Fibroblast of skin of left quadriceps (primary cell): Measurements from ENCODE around the gene CCDC3.
"Not testable (repeated sequence)": the region's sequence is repeated elsewhere in the genome, so short reads cannot be mapped to it uniquely, and the experiment has no call there.

Experiments used
- DNase-seq, 2 experiments: peaks; one replicate each; pipeline ENCODE4 v3.0.0-alpha.2; 2013; ENCODE audit warnings: low read depth in 2 of 2

Gene CCDC3

DNA sequence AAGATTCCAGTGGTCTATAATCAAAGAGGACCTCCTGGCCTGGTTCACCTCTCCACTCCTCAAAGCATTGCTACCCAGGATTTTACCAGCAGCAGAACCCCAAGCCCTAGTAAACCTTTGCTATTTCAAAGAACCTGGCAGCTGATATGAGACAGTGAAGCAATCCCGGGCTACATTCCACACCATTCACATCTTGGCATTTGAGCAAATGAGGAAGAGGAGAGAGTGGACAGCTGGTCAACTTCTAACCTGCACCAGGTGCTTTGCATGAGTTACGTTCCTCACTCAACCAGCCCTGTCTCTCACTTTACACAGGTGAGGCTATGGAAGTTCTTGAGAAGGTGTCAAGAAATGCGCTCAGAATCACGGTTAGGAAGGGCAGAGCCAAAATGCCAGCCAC is 1.1 kb downstream of the CCDC3 start:
- DNase-seq = no peak

DNA sequence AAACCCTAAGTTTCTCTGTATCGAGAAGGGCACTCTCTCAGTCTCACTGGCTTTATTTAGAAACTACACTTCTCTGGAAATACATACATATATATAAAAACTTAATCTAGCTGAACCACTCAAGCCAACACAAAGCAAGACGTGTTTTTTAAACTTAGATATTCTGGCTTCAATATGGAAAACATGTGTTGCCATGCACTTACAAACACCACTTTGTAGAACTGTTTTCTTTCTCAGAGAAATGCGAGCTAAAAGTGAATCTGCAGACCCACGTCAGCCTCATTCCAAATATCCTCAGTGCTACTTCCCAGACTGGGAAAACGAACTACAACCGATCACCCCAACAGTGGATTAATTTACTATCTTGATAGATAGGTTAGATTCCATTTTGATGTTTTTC is 1.7 kb downstream of the CCDC3 start:
- no peak for DNase-seq

GRCh38 chr10:12995425-12995861 is 6.1 kb downstream of the CCDC3 start:
- no peak for DNase-seq

DNA sequence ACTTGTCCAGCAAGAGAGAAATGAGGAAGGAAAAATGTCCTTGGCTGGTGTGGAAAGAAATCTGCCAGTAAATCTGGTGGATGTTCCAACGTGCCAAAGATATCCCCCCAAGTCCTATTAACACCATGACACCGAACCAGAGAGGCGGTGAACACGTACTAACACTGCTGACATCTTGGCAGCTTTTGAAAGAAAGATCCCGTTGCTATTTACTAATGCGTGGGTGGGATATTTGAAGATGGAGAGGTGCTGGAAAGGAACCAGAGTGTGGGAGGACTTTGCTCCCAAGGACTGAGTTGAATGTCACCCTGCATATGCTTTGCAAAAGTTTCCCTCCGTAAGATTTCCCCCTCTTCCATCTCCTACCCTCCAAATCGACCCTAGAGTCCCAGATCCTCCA is 7.9 kb downstream of the CCDC3 start:
- DNase-seq = no peak

- no peak for DNase-seq
Observed at GRCh38 chr10:12985347-12985746, 16.2 kb downstream of the CCDC3 start.

DNA sequence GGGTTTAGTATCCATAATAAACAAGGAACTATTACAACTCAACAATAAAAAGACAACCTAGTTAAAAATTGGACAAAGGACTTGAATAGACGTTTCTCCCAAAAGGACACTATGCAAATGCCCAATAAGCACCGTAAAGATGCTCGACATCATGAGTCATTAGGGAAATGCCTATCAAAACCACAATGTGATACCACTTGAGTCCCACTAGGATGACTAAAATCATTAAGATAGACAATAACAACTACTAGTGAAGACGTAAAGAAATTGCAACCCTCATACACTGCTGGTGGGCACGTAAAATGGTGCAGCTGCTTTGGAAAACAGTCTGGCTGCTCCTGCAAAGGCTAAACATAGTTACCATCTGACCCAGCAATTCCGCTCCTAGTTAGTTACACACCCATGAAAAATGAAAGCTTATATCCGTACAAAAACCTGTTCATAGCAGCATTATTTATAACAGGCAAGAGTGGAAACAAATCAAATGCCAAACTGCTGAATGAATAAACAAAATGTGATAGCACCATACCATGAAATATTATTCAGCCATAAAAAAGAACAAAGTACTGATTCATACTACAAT is 17.3 kb downstream of the CCDC3 start:
- no peak for DNase-seq

- DNase-seq = not testable (repeated sequence)
Observed at GRCh38 chr10:12983568-12983967, 17.9 kb downstream of the CCDC3 start.

GRCh38 chr10:12981570-12981969 is 19.9 kb downstream of the CCDC3 start:
- no peak for DNase-seq

DNA sequence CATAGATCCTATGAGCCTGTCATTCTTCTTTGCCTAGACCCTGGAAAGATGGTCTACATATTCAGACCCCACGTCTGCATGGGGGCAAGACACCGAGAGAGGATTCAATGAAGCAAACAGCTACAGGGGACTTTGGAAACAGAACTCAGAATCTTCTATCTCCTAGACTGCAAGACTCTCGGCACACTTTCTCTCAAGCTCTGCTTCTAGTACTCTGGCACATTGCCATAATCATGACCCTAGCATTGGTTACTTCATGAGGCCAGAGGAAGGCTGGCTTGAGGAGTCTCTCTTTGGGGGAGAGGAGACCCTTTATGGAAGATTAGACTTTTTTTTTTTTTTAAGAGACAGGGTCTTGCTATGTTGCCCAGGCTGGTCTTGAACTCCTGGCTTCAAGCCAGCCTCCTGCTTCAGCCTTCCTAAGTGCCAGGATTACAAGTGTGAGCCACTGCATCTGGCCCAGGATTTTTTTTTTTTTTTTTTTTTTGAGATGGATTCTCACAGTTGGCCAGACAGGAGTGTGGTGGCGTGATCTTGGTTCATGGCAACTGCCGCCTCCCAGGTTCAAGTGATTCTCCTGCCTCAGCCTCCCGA is 20.7 kb downstream of the CCDC3 start:
- DNase-seq = no peak

- no peak for DNase-seq
Observed at GRCh38 chr10:12980102-12980661, 21.3 kb downstream of the CCDC3 start.

DNA sequence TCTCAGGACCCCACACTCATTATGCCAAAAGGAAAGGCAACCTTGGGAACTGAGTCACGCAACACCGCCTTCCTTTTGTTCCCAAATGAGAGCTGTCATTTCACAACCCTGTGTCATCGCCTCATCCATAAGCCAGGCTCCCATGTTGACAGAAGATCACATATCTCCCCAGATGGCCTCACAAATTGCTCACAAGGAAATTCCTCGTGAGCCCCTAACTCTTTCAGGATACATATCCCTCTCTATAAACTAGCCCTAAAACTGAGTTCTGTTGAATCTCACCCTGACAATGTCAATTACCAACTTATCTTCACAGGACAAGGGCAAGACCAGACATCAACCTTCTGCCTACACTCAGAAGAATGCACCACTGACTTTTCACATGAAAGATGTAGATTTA is 22.6 kb downstream of the CCDC3 start:
- no peak for DNase-seq

- no peak for DNase-seq
Observed at GRCh38 chr10:12975906-12976305, 25.6 kb downstream of the CCDC3 start.

GRCh38 chr10:12975266-12975665 is 26.2 kb downstream of the CCDC3 start:
- no peak for DNase-seq

- DNase-seq = no peak
Observed at GRCh38 chr10:12974491-12975199, 26.9 kb downstream of the CCDC3 start.

DNA sequence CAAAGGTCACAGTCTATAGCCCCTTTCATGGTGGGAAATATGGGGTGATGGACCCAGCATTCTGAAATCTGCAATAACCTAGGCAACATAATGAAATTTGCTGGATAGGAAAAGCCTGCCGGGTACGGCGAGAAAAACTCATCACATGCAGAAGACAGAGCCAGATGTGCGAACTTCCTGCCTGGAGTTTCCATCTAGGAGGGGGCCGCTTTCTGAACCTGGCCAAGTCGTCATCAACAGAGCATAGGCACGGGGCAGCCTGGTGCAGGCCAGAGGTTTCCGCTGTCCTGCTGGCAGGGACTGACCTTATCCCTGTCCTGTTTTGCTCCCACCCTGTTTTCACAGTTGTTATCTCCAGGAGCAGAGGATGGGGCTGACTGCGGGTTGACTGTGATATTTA is 27.4 kb downstream of the CCDC3 start:
- DNase-seq = no peak

- DNase-seq = no peak
Observed at GRCh38 chr10:12973149-12973718, 28.3 kb downstream of the CCDC3 start.

DNA sequence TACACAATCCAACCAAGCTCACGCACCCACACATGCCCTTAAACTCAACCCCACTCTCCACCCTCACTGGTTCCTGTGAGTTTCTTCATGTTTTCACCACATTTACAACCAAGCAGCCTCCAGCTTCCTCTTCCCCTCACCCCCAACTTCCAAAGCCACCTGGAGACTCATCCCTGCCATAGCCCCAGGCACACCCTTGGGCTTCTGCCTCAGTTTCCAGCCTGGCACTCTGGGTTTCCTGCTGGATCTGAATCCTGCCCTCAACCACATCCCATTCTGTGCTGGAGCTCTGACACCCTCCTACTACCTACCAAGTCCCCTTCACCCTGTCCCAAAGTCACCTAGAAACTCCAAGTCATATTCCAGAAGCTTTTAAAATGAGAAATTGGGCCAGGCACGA is 29.4 kb downstream of the CCDC3 start:
- DNase-seq = no peak

GRCh38 chr10:12971001-12971788 is 30.3 kb downstream of the CCDC3 start:
- DNase-seq = no peak

- no peak for DNase-seq
Observed at GRCh38 chr10:12969951-12970350, 31.6 kb downstream of the CCDC3 start.

DNA sequence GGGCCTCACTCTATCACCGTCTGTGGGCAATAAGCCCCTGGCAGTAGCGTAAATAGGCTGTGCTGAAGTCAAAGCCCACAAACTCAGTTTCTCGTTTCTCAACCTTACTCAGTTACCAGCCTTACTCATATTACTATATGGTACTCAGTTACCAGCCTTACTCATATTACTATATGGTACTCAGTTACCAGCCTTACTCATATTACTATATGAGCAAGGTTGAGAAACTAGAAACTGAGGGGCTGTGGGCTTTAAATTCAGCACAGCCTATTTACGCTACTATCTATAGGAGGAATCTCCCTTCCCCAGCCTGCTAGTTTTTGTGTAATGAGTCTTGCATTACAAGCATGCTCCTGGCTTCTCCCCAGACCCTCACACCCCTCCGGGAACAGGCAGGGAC is 35.4 kb downstream of the CCDC3 start:
- DNase-seq = no peak

DNA sequence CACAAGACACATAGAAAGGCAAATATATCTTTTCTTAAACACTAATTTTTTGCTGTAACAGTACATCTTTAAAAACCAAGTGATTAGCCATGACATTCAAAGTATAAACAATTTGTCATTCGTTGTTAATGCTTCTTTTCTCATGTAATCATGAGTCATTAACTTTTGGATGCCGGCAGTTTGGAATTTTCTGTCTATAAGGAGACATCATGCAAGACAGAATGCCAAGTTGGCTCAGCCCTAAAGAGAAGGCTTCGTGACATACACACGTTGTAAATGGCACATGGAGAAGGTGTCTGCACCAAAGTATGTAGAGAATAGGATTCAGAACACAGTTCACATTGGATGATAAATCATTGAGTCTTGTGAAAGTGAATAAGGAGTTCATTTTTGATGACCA is 35.9 kb downstream of the CCDC3 start:
- no peak for DNase-seq

GRCh38 chr10:12962556-12962955 is 39.0 kb downstream of the CCDC3 start:
- DNase-seq = no peak
